SK-N-MC (cell line): ENCODE data around the gene USP9X.

ENCODE experiments used
- FOXP2 ChIP-seq: optimal IDR thresholded peaks from 2 replicates; pipeline ENCODE3; 2011; ENCODE audit warnings: mild to moderate bottlenecking, moderate library complexity; ENCODE audit not compliant: insufficient read depth; ENCODE audit errors: extremely low read length, control extremely low read depth
- POLR2AphosphoS5 ChIP-seq: IDR thresholded peaks from 2 replicates; pipeline ENCODE4 v1.6.1; 2012; ENCODE audit warnings: mild to moderate bottlenecking, low read depth, low read length, borderline replicate concordance

DNA sequence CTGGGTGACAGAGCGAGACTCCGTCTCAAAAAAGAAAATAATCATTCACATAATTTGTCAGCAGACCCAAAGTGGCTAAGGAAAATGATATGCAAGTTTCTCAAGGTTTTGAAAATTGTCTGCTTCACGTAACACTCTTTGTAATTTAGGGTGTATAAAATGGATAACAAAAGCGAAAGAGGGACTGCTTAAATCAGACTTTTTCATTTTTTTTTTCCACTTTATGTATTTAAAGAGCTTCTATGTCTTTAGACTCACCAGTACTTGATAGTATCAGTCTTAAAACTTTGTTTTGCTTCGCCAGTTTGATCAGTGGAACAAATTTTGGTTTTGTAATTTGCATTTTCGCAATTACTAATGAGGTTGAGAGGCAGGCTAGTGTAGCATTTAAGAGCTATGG, 34.6 kb downstream of the USP9X start:
- TF ChIP-seq POLR2AphosphoS5 (no peak), FOXP2 (no peak)
